ENCODE measurements around the gene RIOK3. TPM values are rescaled to one million over a fixed set of nuclear protein-coding genes. Genes with fewer than 3 reads are reported as not detected.

The RIOK3 gene
- total RNA-seq, 2 experiments from 2014 or later, result 74.7 to 81.3 TPM

DNA sequence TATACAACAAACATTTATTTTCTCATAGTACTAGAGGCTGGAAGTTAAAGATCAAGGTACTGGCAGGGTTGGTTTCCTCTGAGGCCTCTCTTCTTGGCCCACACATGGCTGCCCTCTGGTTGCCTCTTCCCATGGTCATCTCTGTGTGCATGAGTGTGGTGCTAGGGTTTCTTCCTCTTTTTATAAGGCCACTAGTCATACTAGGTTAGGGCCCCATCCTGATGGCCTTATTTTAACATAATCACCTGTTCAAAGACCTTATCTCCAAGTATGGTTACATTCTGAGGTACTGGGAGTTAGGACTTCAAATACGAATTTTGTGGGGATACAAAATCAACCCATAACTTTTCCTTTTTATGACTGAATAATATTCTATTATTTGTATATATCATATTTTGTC, 4.8 kb upstream of the RIOK3 start:
- Mint-ChIP-seq H3K4me1 (ENCODE audit: low read depth) (peaks cover 15% of the 10 kb centered on the region), H3K4me3 (no peak overlapping the region), H3K9me3 (no peaks in the 10 kb centered on the region), H3K27me3 (no peaks in the 10 kb centered on the region), H3K36me3 (ENCODE audit: low read depth) (no peaks in the 10 kb centered on the region), H3K27ac (no peak overlapping the region)
- intact Hi-C loops (cut with micrococcal nuclease), result no loop called here
- ATAC-seq, result no peak
- POLR2A ChIA-PET, result no interaction called here
- TF ChIP-seq, protein P1, sequence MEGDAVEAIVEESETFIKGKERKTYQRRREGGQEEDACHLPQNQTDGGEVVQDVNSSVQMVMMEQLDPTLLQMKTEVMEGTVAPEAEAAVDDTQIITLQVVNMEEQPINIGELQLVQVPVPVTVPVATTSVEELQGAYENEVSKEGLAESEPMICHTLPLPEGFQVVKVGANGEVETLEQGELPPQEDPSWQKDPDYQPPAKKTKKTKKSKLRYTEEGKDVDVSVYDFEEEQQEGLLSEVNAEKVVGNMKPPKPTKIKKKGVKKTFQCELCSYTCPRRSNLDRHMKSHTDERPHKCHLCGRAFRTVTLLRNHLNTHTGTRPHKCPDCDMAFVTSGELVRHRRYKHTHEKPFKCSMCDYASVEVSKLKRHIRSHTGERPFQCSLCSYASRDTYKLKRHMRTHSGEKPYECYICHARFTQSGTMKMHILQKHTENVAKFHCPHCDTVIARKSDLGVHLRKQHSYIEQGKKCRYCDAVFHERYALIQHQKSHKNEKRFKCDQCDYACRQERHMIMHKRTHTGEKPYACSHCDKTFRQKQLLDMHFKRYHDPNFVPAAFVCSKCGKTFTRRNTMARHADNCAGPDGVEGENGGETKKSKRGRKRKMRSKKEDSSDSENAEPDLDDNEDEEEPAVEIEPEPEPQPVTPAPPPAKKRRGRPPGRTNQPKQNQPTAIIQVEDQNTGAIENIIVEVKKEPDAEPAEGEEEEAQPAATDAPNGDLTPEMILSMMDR (IDR thresholded peaks at IDR 0.05), result no peak
- CTCF ChIA-PET, result no interaction called here
- DNase-seq, result no peak

DNA sequence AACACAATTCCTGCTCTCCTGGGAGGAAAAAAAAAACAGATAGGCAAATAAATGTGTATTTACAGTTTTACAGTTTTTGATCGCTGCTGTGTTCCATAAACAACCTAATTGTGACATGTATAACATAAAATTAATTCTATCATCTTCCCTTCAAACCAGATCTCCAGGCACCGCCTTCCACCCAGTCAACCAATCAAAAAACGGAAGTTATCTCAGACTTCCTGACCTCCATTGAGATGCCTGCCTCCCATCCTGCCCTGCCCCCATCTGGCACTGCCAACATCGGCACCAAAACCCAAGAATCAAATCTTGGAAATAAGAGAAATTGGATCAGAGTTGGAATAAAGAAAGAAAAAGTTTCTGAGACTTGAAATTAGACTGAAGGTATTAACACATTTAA, 3.1 kb upstream of the RIOK3 start:
- Mint-ChIP-seq H3K36me3 (ENCODE audit: low read depth) (peaks cover 6% of the 10 kb centered on the region), H3K4me1 (ENCODE audit: low read depth) (peaks cover 27% of the 10 kb centered on the region), H3K4me3 (no peak overlapping the region), H3K27ac (no peak overlapping the region), H3K9me3 (no peaks in the 10 kb centered on the region), H3K27me3 (no peaks in the 10 kb centered on the region)
- ATAC-seq (no peak), DNase-seq (no peak)
- TF ChIP-seq, protein P1 (IDR thresholded peaks at IDR 0.05), result no peak
- intact Hi-C loops (cut with micrococcal nuclease), result no loop called here
- ChIA-PET CTCF (interaction anchor here (1.3 kb wide), 1 partner anchor 67 kb away, joined by 4 read pairs; no protein-coding TSS in a partner anchor), POLR2A (no interaction called here)

DNA sequence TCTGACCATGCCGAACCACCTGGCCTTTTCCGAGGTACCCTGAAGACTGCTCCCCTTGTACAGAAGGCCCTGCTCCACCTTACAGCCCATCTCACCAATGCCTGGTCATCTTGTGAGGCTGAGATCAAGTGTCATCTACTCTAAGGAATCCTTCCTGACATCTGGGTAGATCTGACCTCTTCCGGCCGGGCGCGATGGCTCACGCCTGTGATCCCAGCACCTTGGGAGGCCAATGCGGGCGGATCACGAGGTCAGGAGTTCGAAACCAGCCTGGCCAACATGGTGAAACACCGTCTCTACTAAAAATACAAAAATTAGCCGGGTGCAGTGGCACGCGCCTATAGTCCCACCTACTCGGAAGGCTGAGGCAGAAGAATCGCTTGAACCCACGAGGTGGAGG, 2.1 kb upstream of the RIOK3 start:
- ATAC-seq, result no peak
- peaks cover 27% of the 10 kb centered on the region for H3K4me1 Mint-ChIP-seq (ENCODE audit: low read depth)
- POLR2A ChIA-PET, result no interaction called here
- H3K36me3 Mint-ChIP-seq (ENCODE audit: low read depth), result peaks cover 7% of the 10 kb centered on the region
- H3K27me3 Mint-ChIP-seq, result no peaks in the 10 kb centered on the region
- CTCF ChIA-PET, result no interaction called here
- no peaks in the 10 kb centered on the region for H3K9me3 Mint-ChIP-seq
- no peak for DNase-seq
- no peak overlapping the region for H3K4me3 Mint-ChIP-seq
- intact Hi-C loops (cut with micrococcal nuclease), result no loop called here
- TF ChIP-seq, protein P1 (IDR thresholded peaks at IDR 0.05), result no peak
- H3K27ac Mint-ChIP-seq, result no peak overlapping the region

DNA sequence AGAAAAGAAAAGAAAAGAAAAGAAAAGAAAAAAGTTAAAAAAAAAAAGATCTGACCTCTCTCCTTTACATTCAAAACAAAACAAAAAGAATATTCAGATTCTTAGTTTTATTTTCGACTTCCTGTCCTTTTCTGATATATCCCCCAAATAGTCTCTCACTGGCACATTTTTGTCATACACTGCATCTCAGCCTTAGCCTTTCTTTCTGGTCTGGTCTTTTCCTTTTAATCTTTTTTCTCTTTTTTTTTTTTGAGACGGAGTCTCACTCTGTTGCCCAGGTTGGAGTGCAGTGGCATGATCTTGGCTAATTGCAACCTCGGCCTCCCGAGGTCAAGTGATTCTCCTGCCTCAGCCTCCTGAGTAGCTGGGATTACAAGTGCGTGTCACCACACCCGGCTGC, 1.6 kb upstream of the RIOK3 start:
- Mint-ChIP-seq H3K36me3 (ENCODE audit: low read depth) (peaks cover 10% of the 10 kb centered on the region), H3K9me3 (no peaks in the 10 kb centered on the region), H3K4me3 (no peak overlapping the region), H3K4me1 (ENCODE audit: low read depth) (peaks cover 29% of the 10 kb centered on the region), H3K27me3 (no peaks in the 10 kb centered on the region), H3K27ac (peak overlapping the region; percentile 9)
- TF ChIP-seq, protein P1 (IDR thresholded peaks at IDR 0.05), result no peak
- DNase-seq, result no peak
- POLR2A ChIA-PET, result no interaction called here
- ATAC-seq, result no peak
- intact Hi-C loops (cut with micrococcal nuclease), result no loop called here
- CTCF ChIA-PET, result no interaction called here

DNA sequence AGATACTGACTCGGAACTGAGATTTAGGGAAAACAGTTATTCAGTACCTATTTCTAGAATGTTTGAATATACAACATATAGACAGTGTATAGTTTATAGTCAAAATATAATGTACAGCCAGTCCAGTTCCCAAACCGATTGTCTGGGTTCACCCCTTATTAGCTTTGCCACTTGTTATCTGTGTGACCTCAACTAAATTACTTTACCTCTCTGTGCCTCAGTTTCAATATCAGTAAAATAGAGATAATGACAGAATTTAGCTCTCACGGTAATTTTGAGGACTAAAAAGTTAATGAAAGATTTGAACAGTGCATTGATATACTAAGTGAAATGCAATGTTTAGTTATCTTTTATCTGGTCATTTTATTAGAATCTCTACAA, 750 bp upstream of the RIOK3 start:
- ATAC-seq (no peak), DNase-seq (no peak)
- intact Hi-C loops (cut with micrococcal nuclease), result no loop called here
- peak overlapping the region; percentile 93 for H3K27ac Mint-ChIP-seq
- peaks cover 13% of the 10 kb centered on the region for H3K36me3 Mint-ChIP-seq (ENCODE audit: low read depth)
- peak overlapping the region; percentile 98 for H3K4me3 Mint-ChIP-seq
- CTCF ChIA-PET, result interaction anchor here (1.0 kb wide), 1 partner anchor 57 kb away, joined by 3 read pairs; no protein-coding TSS in a partner anchor
- H3K9me3 Mint-ChIP-seq, result no peaks in the 10 kb centered on the region
- TF ChIP-seq, protein P1 (IDR thresholded peaks at IDR 0.05), result no peak
- POLR2A ChIA-PET, result interaction anchor here (2.6 kb wide), 1 partner anchor 51 kb away, joined by 7 read pairs; the partner anchor contains the start of gene RMC1
- no peaks in the 10 kb centered on the region for H3K27me3 Mint-ChIP-seq
- peaks cover 37% of the 10 kb centered on the region for H3K4me1 Mint-ChIP-seq (ENCODE audit: low read depth)

All from activated CD8-positive, alpha-beta T cell treated with anti-CD3 and anti-CD28 coated beads for 36 hours (primary cell).